Posterior vena cava (tissue), 2 donors: Measurements from ENCODE around the gene SPIRE2. TPM values are rescaled to one million over a fixed set of nuclear protein-coding genes. Genes with fewer than 3 reads are reported as not detected.
"Not testable (repeated sequence)": the region's sequence is repeated elsewhere in the genome, so short reads cannot be mapped to it uniquely, and the experiment has no call there.

Experiments used
- DNase-seq: peaks from one replicate; pipeline ENCODE4 v3.0.0-alpha.2; 2020; ENCODE audit warnings: low spot score
- intact Hi-C, 2 donors: fragments of 100-400 bp; cut with DNase I; formaldehyde crosslinking; loops; one replicate each; pipeline versions ENCODE4 v1.14.1 to v1.14.2; 2022 to 2023
- long read RNA-seq, 2 donors: library from polyadenylated mRNA; unstranded; transcript quantifications; one replicate each; pipeline ENCODE4 v2.0.0, GENCODE V29; 2020 to 2021
- total RNA-seq, 2 donors: library from RNA; stranded (reverse); fragmentation: NEBNext Ultra II Directional; extraction: Animal tissue kit (Norgen Biotek cat#: 25700); gene quantifications; one replicate each; pipeline ENCODE4 v1.2.1, GENCODE V29; 2021
- donor health status: DM: yes; HTN: yes; CAD: no.
- donor health status: DM: yes; HTN: yes; CAD: no.

The SPIRE2 gene, protein sequence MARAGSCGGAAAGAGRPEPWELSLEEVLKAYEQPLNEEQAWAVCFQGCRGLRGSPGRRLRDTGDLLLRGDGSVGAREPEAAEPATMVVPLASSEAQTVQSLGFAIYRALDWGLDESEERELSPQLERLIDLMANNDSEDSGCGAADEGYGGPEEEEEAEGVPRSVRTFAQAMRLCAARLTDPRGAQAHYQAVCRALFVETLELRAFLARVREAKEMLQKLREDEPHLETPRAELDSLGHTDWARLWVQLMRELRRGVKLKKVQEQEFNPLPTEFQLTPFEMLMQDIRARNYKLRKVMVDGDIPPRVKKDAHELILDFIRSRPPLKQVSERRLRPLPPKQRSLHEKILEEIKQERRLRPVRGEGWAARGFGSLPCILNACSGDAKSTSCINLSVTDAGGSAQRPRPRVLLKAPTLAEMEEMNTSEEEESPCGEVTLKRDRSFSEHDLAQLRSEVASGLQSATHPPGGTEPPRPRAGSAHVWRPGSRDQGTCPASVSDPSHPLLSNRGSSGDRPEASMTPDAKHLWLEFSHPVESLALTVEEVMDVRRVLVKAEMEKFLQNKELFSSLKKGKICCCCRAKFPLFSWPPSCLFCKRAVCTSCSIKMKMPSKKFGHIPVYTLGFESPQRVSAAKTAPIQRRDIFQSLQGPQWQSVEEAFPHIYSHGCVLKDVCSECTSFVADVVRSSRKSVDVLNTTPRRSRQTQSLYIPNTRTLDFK
- 1 to 10 TPM in 1 of 2 donors, under 1 TPM in 1; 0.33 to 1.0 TPM for total RNA-seq
- long read RNA-seq, donor 1, partial matches to known transcripts = 0 of 2 reads
- long read RNA-seq, donor 1, other reads (novel, unspliced or antisense) = 2 of 2 reads
- long read RNA-seq, donor 2, partial matches to known transcripts = 0 of 1 reads
- long read RNA-seq, donor 2, other reads (novel, unspliced or antisense) = 1 of 1 reads

GRCh38 chr16:89828199-89828869 is at the start of gene SPIRE2:
Gene SPIRE2, plus strand, starts transcription at chr16:89828475. Its CDS starts 76 bp downstream, at chr16:89828551.
- intact Hi-C loops = no loop called here
- DNase-seq = peak; percentile 91

DNA sequence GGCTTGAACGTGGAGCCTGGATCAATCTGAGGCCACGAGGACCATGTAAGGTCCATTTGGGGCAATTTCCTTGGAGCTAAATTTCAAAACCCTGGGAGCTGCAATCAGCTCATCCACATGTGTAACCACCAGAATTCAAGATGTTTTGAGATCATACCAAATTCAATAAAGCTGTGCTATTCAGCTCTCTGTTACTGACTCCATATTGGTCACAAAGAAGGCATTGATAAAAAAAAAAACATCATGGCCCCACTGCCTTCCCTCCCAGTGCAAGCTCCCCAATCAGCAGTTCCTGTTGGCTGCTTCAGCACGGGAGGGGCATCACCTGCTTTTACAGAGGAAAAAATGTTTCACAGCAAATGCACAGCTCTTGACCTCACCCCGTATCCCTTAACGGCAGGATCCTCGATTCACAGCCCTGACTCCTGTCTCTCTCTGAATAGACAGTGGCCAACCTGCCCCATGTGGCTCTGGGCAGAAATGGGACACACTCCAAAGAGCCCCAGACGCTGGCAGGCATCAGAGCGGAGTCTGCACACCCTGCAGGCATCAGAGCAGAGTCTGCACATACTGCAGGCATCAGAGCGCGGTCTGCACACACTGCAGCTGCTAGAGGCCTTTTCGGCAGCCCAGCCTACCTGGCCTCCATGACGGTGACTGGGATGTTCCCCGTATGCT is 48.9 kb upstream of the SPIRE2 start:
- intact Hi-C loops = no loop called here
- no peak for DNase-seq

- no peak for DNase-seq
- intact Hi-C loops = no loop called here
Measured at GRCh38 chr16:89779909-89780305, 48.4 kb upstream of the SPIRE2 start.

DNA sequence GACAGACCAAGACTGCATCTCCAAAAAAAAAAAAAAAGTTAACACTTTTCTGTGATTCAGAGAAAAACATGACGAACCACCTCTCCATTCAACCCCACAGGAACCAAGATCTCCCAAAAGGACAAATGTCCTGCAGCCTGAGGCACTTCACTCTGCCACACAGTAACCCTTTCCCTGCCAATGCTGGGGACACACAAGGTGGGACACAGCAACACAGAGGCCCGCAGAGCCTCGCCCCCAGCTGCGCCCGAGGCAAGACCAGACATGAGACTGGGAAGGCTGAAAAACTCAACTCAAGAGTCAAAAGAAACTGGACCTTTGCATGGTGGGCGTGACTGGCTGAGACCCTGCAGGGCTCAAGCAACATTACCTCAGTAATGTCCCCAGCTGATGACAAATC is 45.8 kb upstream of the SPIRE2 start:
- no peak for DNase-seq
- intact Hi-C loops = no loop called here

DNA sequence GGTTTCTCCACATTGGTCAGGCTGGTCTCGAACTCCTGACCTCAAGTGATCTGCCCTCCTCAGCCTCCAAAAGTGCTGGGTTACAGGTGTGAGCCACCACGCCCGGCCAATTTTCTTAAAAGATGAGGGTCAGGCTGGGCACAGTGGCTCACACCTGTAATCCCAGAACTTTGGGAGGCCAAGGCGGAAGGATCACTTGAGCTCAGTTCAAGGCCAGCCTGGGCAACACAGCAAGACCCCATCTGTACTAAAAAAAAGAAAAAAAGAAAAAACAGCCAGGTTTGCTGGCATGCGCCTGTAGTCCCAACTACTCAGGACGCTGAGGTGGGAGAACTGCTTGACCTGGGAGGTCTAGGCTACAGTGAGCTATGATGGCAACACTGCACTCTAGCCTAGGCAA is 44.3 kb upstream of the SPIRE2 start:
- intact Hi-C loops, DNase-seq: not testable (repeated sequence)

DNA sequence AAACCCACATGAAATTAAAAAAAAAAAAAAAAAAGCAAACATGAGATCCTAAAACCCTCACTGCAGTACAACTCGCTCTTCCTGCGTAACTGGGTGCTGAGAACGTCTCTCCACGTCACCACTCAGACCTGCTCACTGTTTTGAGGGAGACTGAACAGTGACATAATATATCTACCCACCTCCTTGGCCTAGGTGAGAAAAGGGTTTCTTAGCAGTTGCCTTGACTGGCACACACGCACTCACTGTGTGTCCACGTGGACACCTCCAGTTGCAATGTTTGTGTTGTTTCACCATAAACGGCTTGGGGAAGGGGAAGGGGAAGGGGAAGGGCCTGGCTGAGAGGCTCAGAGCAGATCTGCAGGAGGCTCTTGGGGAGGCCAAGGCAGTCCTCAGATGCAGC is 43.9 kb upstream of the SPIRE2 start:
- intact Hi-C loops = no loop called here
- DNase-seq = no peak

DNA sequence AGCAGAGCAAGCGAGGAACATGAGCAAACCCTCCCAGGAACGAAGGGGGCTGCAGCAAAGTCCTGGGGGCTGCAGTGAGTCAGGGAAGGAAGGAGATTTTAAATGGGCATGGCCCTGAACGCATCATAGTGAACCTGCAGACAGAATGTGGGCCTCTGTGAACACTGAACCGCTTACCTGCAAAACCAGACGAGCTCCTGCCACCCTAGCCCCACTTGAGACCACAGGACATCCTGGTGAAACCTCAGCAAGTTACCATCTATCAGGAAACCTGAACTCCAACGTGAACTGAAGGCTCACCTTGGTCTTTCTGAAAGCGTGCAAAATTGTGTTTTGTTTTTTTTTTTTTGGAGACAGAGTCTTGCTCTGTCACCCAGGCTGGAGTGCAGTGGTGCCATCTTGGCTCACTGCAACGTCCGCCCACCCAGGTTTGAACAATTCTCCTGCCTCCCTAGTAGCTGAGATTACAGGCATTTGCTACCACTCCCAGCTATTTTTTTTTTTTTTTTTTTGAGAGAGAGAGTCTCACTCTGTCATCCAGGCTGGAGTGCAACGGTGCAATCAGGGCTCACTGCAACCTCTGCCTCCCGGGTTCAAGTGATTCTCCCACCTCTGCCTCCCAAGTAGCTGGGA is 42.6 kb upstream of the SPIRE2 start:
- intact Hi-C loops = no loop called here
- DNase-seq = no peak

GRCh38 chr16:89786474-89787364 is 41.6 kb upstream of the SPIRE2 start:
- DNase-seq = no peak
- intact Hi-C loops = no loop called here

- no peak for DNase-seq
- intact Hi-C loops = no loop called here
Measured at GRCh38 chr16:89787365-89787805, 40.9 kb upstream of the SPIRE2 start.

GRCh38 chr16:89791278-89791995 is 36.8 kb upstream of the SPIRE2 start:
- DNase-seq = no peak

GRCh38 chr16:89793092-89793491 is 35.2 kb upstream of the SPIRE2 start:
- intact Hi-C loops = loop anchor here (5.0 to 10.0 kb wide), 2 partner anchors 86 to 88 kb away; partner anchors contain the start of gene SPATA2L (in 1 of the 2)

More at GRCh38 chr16:89791278-89791995, 36.8 kb upstream of the SPIRE2 start:
- intact Hi-C loops = loop anchor here (5.0 to 10.0 kb wide), 2 partner anchors 84 to 87 kb away; partner anchors contain the start of gene SPATA2L (in 1 of the 2)

DNA sequence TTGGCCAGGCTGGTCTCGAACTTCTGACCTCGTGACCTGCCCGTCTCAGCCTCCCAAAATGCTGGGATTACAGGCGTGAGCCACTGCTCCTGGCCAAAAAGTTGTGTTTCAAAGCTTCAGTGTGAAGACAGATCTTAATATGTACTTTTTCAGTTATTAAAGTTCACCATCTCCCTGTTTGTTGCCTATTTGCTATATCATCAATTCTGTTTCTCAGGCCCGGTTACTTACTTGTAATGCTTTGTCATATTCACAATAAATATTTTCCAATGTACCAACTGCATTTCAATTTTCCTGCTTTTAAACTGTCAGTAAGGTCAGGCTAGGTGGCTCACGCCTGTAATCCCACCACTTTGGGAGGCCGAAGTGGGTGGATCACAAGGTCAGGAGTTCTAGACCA is 34.3 kb upstream of the SPIRE2 start:
- intact Hi-C loops = loop anchor here (5.0 to 10.0 kb wide), 2 partner anchors 87 to 89 kb away; partner anchors contain the start of gene SPATA2L (in 1 of the 2)
- DNase-seq = no peak

More at GRCh38 chr16:89793092-89793491, 35.2 kb upstream of the SPIRE2 start:
- DNase-seq = peak; percentile 88

- intact Hi-C loops = loop anchor here in 1 of 2 donors (10.0 kb wide), 1 partner anchor 91 kb away; the partner anchor contains the start of gene SPATA2L
- no peak for DNase-seq
Measured at GRCh38 chr16:89795676-89796075, 32.6 kb upstream of the SPIRE2 start.

DNA sequence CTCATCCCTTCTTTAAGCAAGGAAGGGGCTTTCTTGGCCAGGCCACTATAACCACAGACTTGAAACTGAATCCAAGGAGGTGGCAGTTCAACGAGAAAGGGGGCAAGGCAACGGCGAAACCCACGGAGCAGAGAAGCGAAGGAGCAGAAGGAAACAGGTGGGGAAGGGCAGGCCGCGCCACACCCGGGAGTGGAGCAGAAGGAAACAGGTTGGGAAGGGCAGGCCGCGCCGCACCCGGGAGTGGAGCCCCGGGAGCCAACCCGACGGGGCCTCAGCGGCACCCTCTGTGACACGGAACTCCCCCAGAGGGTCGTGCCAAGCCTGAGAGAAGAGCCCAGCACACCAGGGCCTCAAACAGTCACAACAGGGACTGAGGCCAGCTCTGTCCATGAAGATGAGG is 32.2 kb upstream of the SPIRE2 start:
- intact Hi-C loops = loop anchor here in 1 of 2 donors (10.0 kb wide), 1 partner anchor 91 kb away; the partner anchor contains the start of gene SPATA2L
- DNase-seq = no peak

DNA sequence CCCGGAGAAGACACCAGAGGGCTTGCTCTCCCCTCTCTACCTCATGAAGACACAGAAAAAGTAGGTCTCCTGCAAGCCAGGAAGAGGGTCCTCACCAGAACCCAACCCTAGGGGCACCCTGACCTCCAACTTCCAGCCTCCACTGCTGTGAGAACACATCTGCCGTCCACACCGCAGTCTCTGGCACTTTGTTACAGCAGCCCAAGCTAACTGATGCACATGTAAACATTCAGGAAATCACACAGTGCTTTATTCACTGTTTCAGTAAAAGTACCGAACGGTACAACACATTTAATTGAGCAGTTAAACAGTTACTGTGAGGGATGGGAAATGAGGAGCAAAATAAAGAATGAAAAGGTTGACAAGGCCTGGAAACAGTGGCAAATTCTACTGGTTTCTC is 30.1 kb upstream of the SPIRE2 start:
- intact Hi-C loops = loop anchor here in 1 of 2 donors (10.0 kb wide), 1 partner anchor 93 kb away; the partner anchor contains the start of gene SPATA2L
- DNase-seq = no peak

- intact Hi-C loops = loop anchor here in 1 of 2 donors (10.0 kb wide), 1 partner anchor 94 kb away; the partner anchor contains the start of gene SPATA2L
- no peak for DNase-seq
Measured at GRCh38 chr16:89798832-89799370, 29.4 kb upstream of the SPIRE2 start.
